ENCODE results near the gene LIN7B. TPM values are rescaled to one million over a fixed set of nuclear protein-coding genes. Genes with fewer than 3 reads are reported as not detected.

The LIN7B gene
- total RNA-seq, 1 experiment from 2014 or later = 11.8 TPM

DNA sequence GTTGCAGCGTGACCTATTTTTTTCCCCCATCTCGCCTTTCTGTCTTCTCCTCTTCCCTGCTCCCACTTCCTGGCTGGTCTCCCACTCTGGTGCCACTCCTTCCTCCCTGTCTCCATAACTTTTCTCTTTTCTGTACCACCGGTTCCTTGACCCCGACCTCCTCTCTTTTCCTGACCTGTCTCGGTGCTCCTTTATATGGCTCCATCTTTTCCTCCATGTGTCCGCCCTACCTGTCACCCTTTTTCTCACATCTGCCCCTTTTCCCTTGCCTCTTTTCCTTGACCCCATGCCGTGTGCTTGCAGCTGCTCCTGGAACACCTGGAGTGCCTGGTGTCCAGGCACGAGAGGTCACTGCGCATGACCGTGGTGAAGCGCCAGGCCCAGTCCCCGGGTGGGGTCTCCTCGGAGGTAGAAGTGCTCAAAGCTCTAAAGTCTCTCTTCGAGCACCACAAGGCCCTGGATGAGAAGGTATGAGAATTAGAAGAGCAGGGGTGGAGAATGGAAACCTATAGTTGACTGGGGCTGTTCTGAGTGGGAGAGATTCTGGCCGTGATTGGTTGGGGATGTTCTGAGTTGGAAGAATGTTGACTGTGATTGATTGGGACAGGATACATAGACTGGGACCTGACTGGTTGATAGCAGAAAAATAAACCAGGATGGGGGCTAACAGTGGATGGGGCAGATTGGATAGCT is 14.5 kb downstream of the LIN7B start:
- H3K4me3 ChIP-seq (ENCODE audit: low read depth, low read length) = peak overlapping the region; percentile 46; the same call in 1 of the 2 replicates
- intact Hi-C loops (cut with micrococcal nuclease; ENCODE audit: unreplicated experiment) = loop anchor here (1.0 kb wide), 2 partner anchors 9 to 21 kb away; partner anchors contain the start of genes C19orf73 and PPFIA3
- no peaks in the 10 kb centered on the region for H3K9me3 ChIP-seq
- H3K27me3 Mint-ChIP-seq (ENCODE audit: insufficient read depth, unreplicated experiment) = no peaks in the 10 kb centered on the region
- CTCF ChIA-PET = interaction anchor here (1.0 to 2.2 kb wide), 3 partner anchors 20 to 70 kb away, joined by 7 to 51 read pairs (median 22); no protein-coding TSS in a partner anchor
- POLR2A ChIA-PET = interaction anchor here (1.0 to 1.1 kb wide), 5 partner anchors 15 to 324 kb away, joined by 3 to 14 read pairs (median 10); partner anchors contain the start of genes ALDH16A1, GYS1, LIN7B and RUVBL2
- peaks cover 17% of the 10 kb centered on the region; the same call in 1 of the 2 replicates for H3K4me1 ChIP-seq
- peaks cover 7% of the 10 kb centered on the region for H3K9me3 Mint-ChIP-seq (ENCODE audit: unreplicated experiment)
- H3K36me3 Mint-ChIP-seq (ENCODE audit: insufficient read depth, unreplicated experiment) = peaks cover 26% of the 10 kb centered on the region
- H3K27me3 ChIP-seq (replicated peaks; ENCODE audit: control insufficient read depth, insufficient read depth, low read length) = no peaks in the 10 kb centered on the region
- no TSS peak for BruUV-seq (replicated peaks)
- H3K4me3 Mint-ChIP-seq (ENCODE audit: unreplicated experiment) = peak overlapping the region; percentile 85
- H3K4me1 Mint-ChIP-seq (ENCODE audit: low read depth, unreplicated experiment) = peaks cover 26% of the 10 kb centered on the region
- H3K27ac Mint-ChIP-seq (ENCODE audit: unreplicated experiment) = peak overlapping the region; percentile 80
- TF ChIP-seq, protein P1, sequence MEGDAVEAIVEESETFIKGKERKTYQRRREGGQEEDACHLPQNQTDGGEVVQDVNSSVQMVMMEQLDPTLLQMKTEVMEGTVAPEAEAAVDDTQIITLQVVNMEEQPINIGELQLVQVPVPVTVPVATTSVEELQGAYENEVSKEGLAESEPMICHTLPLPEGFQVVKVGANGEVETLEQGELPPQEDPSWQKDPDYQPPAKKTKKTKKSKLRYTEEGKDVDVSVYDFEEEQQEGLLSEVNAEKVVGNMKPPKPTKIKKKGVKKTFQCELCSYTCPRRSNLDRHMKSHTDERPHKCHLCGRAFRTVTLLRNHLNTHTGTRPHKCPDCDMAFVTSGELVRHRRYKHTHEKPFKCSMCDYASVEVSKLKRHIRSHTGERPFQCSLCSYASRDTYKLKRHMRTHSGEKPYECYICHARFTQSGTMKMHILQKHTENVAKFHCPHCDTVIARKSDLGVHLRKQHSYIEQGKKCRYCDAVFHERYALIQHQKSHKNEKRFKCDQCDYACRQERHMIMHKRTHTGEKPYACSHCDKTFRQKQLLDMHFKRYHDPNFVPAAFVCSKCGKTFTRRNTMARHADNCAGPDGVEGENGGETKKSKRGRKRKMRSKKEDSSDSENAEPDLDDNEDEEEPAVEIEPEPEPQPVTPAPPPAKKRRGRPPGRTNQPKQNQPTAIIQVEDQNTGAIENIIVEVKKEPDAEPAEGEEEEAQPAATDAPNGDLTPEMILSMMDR (IDR thresholded peaks at IDR 0.05; ENCODE audit: insufficient read depth in 1 of 2, low read depth in 1 of 2, low read length in 1 of 2, severe bottlenecking in 1 of 2, unreplicated experiment in 1 of 2) = no peak
- DNase-seq = no peak
- H3K36me3 ChIP-seq (ENCODE audit: control insufficient read depth, insufficient read depth, low read length) = peaks cover 2% of the 10 kb centered on the region; the same call in 1 of the 2 replicates

DNA sequence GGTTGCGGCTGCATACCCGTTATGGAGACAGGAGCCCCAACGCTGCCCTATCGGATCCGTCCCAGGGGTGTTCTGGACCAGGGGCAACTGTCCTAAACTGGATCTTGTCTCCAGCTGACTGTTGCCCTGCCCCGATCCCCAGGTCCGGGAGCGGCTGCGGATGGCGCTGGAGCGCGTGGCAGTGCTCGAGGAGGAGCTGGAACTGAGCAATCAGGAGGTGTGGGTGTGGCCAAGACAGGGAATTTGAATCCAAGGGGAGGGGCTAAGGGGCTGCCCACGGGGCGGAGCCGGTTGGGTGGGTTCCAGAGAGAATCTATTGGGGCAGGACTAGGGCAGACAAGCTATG is 15.0 kb downstream of the LIN7B start:
- Mint-ChIP-seq H3K4me3 (ENCODE audit: unreplicated experiment) (peak overlapping the region; percentile 85), H3K4me1 (ENCODE audit: low read depth, unreplicated experiment) (peaks cover 26% of the 10 kb centered on the region), H3K27ac (ENCODE audit: unreplicated experiment) (peak overlapping the region; percentile 80), H3K27me3 (ENCODE audit: insufficient read depth, unreplicated experiment) (no peaks in the 10 kb centered on the region), H3K36me3 (ENCODE audit: insufficient read depth, unreplicated experiment) (peaks cover 28% of the 10 kb centered on the region), H3K9me3 (ENCODE audit: unreplicated experiment) (peaks cover 7% of the 10 kb centered on the region)
- Histone ChIP-seq H3K36me3 (ENCODE audit: control insufficient read depth, insufficient read depth, low read length) (peaks cover 2% of the 10 kb centered on the region; the same call in 1 of the 2 replicates), H3K4me1 (peaks cover 17% of the 10 kb centered on the region; the same call in 1 of the 2 replicates), H3K27me3 (replicated peaks; ENCODE audit: control insufficient read depth, insufficient read depth, low read length) (no peaks in the 10 kb centered on the region), H3K9me3 (no peaks in the 10 kb centered on the region), H3K4me3 (ENCODE audit: low read depth, low read length) (no peak overlapping the region)
- BruUV-seq (replicated peaks) = no TSS peak
- TF ChIP-seq, protein P1 (IDR thresholded peaks at IDR 0.05; ENCODE audit: insufficient read depth in 1 of 2, low read depth in 1 of 2, low read length in 1 of 2, severe bottlenecking in 1 of 2, unreplicated experiment in 1 of 2) = no peak
- CTCF ChIA-PET = interaction anchor here (1.4 kb wide), 1 partner anchor 31 kb away, joined by 7 read pairs; no protein-coding TSS in a partner anchor
- peak in 1 of 2 experiments; percentile 64 for DNase-seq
- POLR2A ChIA-PET = no interaction called here
- intact Hi-C loops (cut with micrococcal nuclease; ENCODE audit: unreplicated experiment) = no loop called here

- Histone ChIP-seq H3K4me1 (peaks cover 7% of the 10 kb centered on the region; the same call in 1 of the 2 replicates), H3K4me3 (ENCODE audit: low read depth, low read length) (no peak overlapping the region), H3K36me3 (ENCODE audit: control insufficient read depth, insufficient read depth, low read length) (peaks cover 2% of the 10 kb centered on the region; the same call in 1 of the 2 replicates), H3K27me3 (replicated peaks; ENCODE audit: control insufficient read depth, insufficient read depth, low read length) (no peaks in the 10 kb centered on the region), H3K9me3 (0 out of 2 replicates have a peak, but pooled peaks cover 4% of the 10 kb centered on the region)
- TF ChIP-seq, protein P1 (IDR thresholded peaks at IDR 0.05; ENCODE audit: insufficient read depth in 1 of 2, low read depth in 1 of 2, low read length in 1 of 2, severe bottlenecking in 1 of 2, unreplicated experiment in 1 of 2) = no peak
- Mint-ChIP-seq H3K9me3 (ENCODE audit: unreplicated experiment) (peaks cover 7% of the 10 kb centered on the region), H3K27ac (ENCODE audit: unreplicated experiment) (no peak overlapping the region), H3K4me1 (ENCODE audit: low read depth, unreplicated experiment) (peaks cover 20% of the 10 kb centered on the region), H3K36me3 (ENCODE audit: insufficient read depth, unreplicated experiment) (peaks cover 29% of the 10 kb centered on the region), H3K27me3 (ENCODE audit: insufficient read depth, unreplicated experiment) (no peaks in the 10 kb centered on the region), H3K4me3 (ENCODE audit: unreplicated experiment) (no peak overlapping the region)
- BruUV-seq (replicated peaks) = no TSS peak
- intact Hi-C loops (cut with micrococcal nuclease; ENCODE audit: unreplicated experiment) = no loop called here
- ChIA-PET CTCF (interaction anchor here (0.7 to 1.4 kb wide), 2 partner anchors 33 to 126 kb away, joined by 3 to 7 read pairs; no protein-coding TSS in a partner anchor), POLR2A (no interaction called here)
- no peak for DNase-seq
These were observed 16.2 kb downstream of the LIN7B start for GRCh38 chr19:49130325-49130724.
